Stimulated activated CD4-positive, alpha-beta T cell treated with anti-CD3 and anti-CD28 coated beads, TNF-alpha, amount 100 ng/mL, for 24 hours (primary cell): Measurements from ENCODE around the gene IGSF3.
"Not testable (repeated sequence)": the region's sequence is repeated elsewhere in the genome, so short reads cannot be mapped to it uniquely, and the experiment has no call there.

Source experiments
- DNase-seq, 3 experiments: peaks; one replicate each; pipeline ENCODE4 v3.0.0-alpha.2; 2020; ENCODE audit warnings: low read depth in 3 of 3

The IGSF3 gene

DNA sequence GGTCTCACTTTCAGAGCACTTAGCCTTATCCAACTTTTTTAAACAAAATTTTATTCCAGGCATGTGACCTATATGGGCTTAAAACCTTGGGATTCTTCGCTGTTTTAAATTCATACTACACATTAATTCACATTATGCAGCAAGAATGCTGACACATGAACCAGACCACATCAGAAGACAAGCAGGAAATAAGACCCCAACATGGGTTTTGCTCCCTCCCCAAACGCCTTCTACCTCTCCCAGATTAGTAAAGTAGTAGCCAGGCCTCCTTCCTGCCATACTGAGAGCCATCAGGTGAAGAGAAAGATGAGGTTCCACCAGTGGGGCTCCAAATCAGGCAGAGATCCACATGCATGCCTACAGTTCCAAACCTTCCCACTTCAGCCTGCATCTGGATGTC, 3.7 kb downstream of the IGSF3 start:
- DNase-seq: no peak

DNA sequence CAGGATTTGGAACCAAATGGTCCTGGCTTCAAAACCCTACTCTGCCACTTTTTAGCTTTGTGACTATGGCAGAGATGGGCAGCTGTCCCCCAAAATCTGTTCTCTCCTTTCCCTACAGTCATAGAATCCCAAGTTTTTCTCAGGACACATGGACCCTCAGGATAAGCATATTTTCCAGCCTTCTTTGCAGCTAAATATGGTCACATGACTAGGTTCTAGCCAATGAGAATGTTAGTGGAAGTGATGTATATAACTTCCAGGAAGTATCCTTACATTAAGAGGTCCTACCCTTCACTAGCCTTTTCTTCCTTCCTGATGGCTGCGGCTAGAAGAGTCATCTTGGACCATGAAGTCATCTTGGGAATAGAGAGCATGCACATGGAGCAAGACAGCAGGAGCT, 5.9 kb downstream of the IGSF3 start:
- DNase-seq: no peak

DNA sequence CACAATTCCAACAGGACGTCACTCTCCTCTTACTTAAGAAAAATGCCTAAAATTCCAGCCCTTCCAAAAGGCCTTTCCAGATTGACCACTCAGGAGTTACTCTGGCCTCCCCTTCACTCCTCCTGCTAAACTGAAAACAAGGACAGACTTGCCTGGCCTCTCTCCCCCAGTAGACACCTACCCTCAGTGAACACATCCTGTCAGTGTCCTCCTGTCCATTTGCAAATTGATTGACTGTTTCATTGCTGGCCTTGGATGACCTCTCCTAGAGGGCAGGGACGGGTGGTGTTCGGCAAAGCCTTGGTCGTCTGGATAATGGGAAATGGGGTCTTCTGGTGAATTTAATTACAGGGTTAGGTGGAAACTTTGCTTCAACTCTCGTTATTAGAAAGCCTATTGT, 8.9 kb downstream of the IGSF3 start:
- not testable (repeated sequence) for DNase-seq

DNA sequence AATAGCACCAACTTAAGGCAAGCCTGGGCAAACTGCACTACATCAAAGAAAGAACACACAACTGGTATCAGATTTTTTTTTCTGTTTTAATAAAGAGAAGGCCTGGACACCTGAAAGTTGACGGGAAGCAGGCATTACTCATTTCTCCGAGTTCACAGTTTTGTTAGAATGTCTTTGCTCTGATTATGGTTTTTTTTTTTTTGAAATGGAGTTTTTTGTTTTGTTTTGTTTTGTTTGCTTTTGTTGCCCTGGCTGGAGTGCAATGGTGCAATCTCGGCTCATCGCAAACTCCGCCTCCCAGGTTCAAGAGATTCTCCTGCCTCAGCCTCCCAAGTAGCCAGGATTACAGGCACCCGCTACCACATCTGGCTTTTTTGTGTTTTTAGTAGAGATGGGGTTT, 9.7 kb downstream of the IGSF3 start:
- not testable (repeated sequence) for DNase-seq

DNA sequence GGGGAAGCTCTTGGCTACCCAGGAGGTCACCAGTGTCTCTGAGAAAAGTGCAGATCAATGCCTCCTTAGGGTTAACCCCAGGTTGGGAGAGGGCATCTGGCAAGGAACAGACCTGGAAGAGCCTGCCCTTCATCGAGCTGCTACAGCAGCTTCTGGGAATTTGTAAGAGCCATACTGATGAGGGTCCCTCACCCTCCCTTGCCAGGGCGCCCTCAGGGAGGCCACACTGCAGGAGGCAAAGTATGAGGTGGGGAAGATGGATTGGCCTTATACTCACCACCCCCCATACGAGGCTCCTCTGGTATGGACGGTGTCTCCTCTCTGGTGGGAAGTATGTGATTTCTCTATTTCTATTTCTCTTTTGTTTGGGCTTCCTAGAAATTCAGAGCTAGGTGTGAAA, 13.2 kb downstream of the IGSF3 start:
- no peak for DNase-seq

DNA sequence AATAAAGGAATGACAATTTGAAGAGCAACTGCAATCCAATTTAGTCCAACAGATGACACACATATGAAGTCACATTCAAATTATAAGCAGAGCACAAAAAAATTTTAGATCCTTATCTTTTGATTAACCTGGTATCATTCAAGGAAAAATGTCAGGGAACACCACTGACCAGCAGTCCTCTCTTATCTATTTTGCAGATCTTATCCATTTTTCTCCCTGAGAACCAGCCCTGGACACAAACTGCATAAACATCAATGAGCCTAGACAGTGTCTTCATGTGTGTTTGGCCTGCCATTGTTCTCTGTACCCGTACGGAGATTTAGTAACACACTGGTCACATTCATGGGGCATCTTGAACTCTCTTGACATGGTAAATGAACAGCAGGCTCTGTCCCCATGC, 14.9 kb downstream of the IGSF3 start:
- DNase-seq: not testable (repeated sequence)

DNA sequence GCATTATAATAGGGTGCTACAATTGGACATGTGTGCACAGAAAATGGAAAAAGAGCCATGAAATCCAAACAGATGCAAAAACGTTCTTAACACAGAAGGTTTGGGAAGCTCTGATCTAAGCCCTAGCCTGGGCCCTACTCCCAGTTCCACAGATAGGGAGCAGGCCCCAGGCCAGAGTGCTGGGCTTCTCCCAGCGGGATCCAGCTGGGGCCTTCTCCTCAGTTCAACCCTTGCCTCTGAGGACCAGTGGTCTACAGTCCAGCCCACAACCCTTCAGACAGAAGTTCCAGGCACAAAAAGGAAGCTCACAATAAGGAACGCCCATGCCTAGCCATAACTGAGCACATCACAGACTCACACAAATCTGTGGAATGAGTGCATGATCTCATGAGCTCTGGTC, 16.8 kb downstream of the IGSF3 start:
- DNase-seq: not testable (repeated sequence)

DNA sequence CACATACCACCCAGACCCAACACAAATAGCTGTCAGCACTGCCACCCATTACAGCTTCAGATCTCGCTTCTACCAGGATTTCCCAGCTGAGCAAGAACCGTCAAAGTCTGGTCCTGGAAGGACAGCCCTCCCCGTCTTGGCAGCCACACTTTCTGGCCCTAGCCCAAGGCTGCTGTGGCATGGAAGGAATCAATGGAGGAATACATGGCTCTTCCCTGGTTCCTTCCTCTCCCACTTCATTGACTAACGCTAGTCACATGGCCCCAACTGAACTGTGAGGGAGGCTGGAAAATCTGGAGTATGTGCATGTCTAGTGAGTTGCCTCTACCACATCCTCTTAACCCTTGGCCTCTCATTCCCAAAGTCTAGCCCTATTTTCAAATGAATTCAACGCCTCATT, 18.5 kb downstream of the IGSF3 start:
- DNase-seq: not testable (repeated sequence)

DNA sequence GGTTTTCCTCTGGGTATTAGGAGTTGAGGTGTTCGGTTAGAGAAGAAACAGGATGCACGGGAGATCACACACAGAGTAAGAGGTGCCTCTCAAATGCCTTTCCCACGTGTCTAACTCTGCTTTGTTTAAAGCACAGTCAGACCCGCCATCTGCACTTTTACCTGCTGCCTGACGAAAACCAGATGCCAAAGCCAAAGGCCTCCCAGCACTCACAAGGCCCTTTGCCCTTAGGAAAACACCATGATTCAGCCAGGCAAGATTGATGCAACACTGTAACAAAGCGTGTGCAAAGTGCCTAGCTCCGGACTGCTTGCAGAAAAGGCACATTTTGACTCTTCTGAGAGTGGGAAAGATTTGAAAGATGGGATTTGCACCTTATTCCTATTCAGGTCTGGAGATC, 19.2 kb downstream of the IGSF3 start:
- DNase-seq: not testable (repeated sequence)

DNA sequence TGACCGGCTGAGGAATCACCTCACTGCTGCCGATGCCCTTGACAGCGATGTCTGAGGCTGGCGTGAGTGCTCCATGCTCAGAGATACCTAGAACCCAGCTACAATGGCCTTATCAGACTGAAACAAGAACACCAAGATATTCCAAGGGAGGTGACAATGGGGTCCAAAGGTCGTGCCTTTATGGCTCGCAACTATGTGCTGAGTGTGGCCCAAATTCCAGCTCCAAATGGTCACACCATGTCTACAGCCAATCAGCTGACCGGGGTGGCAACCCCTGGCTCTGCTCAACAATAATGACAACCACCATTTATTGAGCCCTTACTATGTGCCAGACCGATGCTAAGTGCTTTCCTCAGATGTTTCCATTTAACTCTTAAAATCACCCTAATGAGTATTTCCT, 20.3 kb downstream of the IGSF3 start:
- DNase-seq: not testable (repeated sequence)

DNA sequence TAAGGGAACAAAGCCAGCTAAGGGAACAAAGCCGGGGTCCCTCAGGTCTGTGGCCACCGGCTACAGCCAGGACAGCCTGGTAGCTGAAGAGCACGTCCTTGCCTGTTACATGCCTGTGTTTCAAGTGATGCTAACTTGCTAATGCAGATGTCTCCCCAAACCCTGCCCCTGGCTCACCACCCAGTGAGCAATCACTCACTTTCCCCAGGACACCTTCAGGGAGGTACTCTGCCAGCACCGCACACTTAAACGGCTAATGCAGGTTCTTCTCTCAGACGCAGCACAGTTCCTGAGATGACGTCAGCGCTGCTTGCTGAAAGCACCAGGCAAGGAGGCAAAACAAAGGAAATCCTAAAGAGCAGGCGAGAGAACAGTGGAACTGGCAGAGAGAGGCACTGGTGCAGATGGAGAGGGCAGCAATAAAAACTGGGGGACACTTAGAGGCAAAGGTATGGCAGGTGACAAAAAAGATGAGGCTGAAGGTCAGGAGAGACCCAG, 20.8 kb downstream of the IGSF3 start:
- DNase-seq: not testable (repeated sequence)

DNA sequence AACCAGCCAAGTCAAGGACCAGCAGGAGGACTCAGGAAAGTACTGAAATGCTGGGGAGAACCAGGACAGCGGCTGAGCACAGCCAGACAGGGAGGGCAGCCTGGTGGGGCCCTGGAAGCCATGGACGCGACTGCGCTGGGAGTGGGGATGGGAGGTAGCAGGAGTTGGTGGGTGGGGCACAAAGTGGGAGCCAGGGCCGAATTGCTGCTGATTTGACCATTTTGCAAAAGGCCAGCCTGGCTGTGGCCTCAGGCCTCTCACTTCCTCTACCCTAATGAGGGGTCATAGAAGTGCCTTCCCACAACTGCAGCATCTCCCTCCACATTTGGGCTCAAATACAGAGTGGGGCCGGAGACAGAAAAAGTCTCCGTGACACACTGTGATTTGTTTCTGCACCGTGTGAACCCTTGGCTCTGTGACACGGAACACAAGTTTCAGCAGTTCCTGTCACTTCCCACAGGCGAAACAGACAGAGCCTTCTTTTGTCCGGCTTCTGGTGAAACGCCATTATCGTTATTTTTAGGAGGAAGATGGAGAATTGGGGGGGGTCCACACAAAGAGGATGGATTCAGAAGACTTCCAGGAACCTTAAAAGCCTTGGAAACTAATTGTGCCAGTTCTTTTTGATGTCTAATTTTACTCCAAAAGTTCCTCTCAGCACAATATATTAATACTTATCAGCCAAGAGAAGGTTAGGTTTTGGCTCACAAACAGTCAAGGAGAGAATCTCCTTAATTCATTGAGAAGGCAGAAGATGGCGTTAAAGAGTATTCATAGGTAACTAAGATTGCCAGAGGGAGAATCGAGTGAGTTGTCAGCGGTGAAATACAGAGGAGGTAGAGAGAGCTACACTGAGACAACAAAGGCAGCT, 21.5 kb downstream of the IGSF3 start:
- not testable (repeated sequence) for DNase-seq

DNA sequence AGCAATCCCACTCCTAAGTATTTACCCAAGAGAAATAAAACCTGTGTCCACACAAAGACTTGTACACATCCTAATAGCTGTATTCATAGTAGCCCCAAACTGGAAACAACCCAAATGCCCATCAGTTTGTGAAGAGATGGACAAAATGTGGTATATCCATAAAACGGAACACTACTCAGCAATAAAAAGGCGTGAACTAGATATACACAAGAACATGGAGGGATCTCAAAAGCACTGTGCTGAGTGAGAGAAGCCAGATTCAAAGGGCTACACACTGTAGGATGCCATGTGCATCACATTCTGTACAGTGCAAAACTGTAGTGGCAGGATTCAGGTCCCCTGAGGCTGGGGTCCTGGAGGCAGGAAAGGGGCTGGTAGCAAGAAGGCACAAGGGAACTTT, 22.5 kb downstream of the IGSF3 start:
- not testable (repeated sequence) for DNase-seq

DNA sequence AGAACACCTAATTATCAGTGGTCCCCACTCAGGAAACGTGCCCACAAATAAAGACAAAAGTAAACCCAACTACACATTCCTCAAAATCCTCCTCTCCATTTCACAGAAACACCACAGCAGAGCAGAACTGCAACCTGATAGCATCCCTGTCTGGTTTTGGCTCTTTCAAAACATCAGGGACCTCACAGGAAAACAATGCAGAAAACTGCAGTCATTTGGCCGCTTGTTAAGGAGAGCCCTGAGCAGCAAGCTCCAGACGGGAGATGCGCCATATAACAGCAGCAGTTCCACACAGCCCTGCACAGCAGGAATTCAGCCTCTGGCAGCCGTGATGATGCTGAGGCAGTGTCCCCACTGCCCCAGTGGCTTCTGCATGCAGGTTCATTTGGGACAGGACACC, 23.4 kb downstream of the IGSF3 start:
- not testable (repeated sequence) for DNase-seq

DNA sequence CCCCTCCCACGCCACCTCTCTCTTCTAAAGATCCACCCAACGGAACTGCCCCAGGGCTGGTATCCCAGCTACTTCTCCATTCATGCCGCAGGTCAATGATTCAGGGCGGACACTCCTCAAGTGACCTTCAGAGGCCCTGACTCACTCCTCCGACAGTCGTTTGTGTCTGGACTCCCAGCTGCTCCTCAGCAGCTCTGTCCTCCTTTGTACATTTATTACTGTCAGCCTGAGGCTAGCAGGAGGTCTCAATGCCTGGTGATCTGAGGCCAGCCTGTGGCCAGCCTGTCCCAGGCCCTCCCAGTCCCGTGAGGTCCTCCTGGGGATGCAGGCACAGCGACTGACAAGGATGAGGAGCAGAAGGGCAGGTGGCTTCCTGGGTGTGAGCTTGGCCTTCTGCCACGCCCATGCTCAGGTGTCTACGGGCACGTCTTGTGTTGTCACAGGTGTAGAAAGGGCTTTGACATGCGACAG, 24.2 kb downstream of the IGSF3 start:
- not testable (repeated sequence) for DNase-seq

DNA sequence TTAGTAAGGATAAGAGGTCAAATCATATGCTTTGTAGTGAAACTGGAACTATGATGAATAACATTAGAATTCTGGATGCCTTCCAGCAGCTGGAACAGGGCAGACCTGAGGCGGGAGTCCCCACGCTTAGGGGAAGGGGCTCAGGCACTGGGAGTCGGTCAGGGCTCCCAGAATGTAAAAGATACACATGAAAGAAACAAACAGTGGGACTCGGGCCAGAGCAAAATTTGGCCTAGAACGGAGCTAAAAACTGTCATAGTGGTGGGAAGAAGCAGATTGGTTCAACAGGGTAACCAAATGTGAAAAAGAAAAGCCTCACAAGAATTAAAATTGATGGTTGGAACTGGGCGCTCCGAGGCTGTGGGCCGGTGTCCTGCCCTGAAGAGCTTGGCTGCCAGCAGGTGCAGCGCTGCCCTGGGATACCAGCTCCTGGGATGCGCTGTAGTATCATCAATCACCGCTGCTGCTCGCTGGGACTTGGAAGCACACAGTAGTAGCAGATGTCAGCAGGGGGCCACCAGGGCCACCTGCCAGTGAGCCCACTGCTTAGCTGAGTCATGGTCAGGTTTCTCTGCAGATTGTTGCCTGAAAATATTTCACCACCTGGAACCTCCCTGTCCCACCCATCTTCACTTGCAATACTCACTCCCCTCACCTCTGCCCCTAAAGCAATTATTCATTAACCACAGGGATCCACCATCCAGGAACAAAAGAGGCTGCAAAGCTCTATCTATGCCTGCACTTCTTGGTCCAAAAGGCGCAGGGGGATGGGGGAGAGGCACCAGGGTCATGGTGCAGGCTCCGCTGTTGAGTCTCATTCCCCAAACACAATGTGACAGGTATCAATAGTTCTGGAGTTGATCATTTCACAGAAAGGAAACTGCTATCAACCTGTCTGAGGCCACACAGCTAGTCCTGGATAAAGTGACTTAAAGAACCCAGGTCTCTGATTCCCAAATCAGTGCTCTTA, 24.9 kb downstream of the IGSF3 start:
- DNase-seq: not testable (repeated sequence)

DNA sequence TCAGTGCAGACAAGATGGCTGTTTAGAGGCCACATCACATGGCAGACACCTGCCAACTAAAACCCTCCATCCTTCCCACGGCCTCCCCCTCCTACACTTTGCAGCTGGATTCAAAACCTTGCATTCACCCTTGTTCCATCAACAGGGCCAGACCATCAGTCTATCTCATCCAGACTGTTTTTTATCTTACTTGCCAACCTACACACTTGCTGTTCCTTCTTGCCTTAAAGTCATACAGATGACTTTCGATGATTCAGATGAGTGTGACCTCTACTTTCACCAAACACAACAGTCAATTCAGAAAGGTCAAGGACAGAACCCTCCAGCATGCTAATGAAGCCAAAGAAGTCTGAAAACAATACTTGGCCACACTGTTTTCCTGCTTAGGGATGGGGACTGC, 29.9 kb downstream of the IGSF3 start:
- DNase-seq: peak in 1 of 3 experiments; percentile 7

DNA sequence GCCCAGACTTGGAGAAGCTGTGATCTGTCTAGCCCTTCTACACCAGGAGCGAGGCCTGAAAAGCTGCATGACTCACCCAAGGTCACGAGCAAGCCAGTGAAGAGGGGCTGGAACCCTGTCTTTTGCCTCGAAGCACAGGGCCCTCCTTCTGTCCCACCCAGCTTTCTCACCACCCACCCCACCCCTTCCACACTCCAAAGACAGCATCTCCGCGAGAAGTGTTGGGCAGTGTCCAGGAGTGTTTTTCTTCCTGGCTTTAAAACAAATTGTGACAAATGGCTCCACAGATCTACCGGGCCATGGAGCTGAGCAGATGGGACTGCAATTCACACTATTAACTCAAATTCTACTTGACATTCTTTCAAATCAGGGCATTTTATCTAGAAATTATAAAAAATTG, 30.9 kb downstream of the IGSF3 start:
- DNase-seq: not testable (repeated sequence)

DNA sequence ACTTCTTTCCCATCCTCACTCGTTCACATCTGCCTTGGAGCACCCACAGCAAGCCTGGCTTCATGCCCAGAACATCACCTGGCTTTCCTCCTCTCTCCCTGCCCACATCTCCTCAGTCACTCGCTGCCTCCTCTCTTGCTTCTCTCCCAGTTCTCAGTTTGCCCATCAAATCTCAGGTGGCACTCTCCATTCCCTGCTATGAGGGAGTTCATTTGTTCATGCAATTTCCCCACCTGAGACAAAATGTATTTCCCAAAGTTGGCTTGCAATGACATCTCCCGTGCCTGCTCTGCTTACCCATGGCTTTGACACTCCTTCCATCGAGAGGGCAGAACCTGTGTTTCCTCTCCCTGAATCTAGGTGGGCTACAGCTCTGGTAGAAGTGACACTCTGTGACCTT, 33.1 kb downstream of the IGSF3 start:
- DNase-seq: not testable (repeated sequence)

DNA sequence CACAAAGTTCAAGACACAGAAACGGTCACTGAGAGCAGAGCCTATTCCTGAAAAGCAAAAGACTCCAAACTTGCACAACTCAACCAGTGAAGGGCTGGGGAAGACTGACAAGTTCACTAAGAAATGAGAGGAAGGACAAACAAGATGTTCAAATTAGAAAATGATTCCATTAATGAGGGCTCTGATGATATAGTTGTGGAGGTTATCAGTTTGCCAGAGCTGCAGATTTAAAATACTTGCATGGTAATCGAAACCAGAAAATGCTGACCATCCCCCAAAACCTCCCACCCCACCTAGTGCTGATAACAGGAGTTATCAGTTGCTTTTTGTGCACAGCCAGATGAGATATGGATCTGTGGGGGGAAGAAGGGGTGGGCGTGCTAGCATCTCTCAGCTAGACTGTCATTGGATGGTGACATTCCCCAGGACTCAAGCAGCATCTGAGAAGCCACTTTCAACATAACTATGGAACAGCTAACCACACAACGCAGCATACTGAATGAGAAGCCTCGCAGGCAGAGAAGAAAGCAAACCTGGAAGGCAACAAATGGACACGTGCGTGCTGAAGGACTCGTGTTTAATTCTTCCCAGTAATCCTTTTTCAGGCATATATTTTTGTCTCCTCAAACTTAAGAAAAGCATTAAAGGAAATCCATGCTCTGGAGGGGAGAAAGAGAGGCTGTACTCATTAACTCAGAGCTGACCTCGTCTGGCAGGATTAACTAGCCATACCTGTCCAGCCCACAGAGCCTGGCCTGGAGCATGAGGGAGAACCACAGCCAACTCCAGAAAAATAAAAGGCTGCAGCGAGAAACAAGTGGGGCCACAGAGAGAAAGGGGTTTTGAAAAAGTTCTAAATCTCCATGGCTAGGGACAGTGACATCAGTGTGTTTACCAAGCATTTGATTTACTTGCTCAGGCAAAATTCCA, 35.3 kb downstream of the IGSF3 start:
- DNase-seq: not testable (repeated sequence)

DNA sequence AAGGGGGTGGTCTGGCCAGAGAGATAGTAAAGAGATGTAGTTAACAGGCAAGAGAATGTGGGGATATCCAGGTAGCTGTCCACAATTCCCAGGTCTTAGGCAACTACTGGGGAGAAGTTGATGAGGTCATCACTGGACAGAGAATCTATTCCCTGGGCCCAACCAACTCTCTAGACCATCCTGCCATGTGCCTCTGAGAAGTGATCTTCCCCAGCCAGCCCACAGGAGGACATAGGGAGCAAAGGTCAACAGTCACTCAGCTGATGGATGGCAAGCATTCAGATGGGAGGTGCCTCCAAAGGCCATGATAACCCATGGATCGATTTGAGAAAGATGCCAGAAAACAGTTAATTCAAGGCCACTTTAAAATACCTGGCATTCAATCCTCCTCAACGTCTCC, 36.0 kb downstream of the IGSF3 start:
- not testable (repeated sequence) for DNase-seq
